ENCODE data around the gene CREB3. TPM values are rescaled to one million over a fixed set of nuclear protein-coding genes. Genes with fewer than 3 reads are reported as not detected.

CREB3 gene
- total RNA-seq, 1 experiment from 2014 or later, result 26.5 TPM

DNA sequence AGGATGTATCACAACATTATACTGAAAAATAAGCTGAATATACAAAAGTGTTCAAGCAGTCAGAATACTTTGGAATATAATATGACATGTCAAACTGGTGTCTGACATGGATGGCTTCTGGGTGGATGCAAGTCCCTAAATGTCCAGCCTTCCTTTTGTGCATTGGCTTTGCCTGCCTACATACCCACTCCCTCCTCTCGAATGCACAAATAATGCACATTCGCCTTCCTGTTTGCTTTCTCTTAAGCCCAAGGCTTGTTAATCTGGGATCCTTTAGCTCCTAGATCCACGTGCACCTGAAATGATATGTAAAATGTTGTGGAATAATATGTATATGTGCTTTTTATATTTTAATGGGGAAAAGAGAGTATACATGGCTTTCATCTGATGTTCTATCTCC lies 46.0 kb downstream of the CREB3 start:
- Mint-ChIP-seq H3K27me3 (ENCODE audit: unreplicated experiment) (no peaks in the 10 kb centered on the region), H3K4me1 (ENCODE audit: low read depth, unreplicated experiment) (peaks cover 7% of the 10 kb centered on the region), H3K9me3 (ENCODE audit: low read depth, unreplicated experiment) (no peaks in the 10 kb centered on the region), H3K4me3 (ENCODE audit: low read depth, unreplicated experiment) (no peak overlapping the region), H3K36me3 (ENCODE audit: insufficient read depth, unreplicated experiment) (peaks cover 8% of the 10 kb centered on the region), H3K27ac (ENCODE audit: unreplicated experiment) (no peak overlapping the region)
- TF ChIP-seq, protein P1, sequence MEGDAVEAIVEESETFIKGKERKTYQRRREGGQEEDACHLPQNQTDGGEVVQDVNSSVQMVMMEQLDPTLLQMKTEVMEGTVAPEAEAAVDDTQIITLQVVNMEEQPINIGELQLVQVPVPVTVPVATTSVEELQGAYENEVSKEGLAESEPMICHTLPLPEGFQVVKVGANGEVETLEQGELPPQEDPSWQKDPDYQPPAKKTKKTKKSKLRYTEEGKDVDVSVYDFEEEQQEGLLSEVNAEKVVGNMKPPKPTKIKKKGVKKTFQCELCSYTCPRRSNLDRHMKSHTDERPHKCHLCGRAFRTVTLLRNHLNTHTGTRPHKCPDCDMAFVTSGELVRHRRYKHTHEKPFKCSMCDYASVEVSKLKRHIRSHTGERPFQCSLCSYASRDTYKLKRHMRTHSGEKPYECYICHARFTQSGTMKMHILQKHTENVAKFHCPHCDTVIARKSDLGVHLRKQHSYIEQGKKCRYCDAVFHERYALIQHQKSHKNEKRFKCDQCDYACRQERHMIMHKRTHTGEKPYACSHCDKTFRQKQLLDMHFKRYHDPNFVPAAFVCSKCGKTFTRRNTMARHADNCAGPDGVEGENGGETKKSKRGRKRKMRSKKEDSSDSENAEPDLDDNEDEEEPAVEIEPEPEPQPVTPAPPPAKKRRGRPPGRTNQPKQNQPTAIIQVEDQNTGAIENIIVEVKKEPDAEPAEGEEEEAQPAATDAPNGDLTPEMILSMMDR (IDR thresholded peaks at IDR 0.05; ENCODE audit: unreplicated experiment), result no peak
- CTCF ChIA-PET, result no interaction called here
- DNase-seq, result no peak
- no TSS peak for BruUV-seq (replicated peaks)
- intact Hi-C loops (cut with micrococcal nuclease; ENCODE audit: unreplicated experiment), result no loop called here

DNA sequence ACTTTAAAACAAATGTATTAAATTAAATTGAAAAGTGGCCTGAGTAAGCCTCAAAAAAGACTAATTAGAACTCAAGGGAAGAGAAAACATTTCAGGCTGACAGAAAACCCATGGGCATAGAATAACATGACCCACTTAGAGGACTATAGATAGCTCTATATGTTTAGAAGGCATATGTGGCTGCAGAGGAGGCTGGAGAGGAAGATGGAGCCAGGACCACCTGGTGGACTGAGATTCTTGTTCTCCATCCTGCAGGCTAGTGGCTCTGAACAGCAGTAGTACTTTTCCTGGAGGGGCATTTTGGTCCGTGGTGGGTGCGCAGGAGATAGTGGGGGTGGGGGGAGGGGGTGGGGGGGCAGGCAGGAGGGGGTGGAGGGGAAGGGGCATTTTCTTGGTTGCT lies 48.6 kb downstream of the CREB3 start:
- H3K36me3 Mint-ChIP-seq (ENCODE audit: insufficient read depth, unreplicated experiment), result peaks cover 9% of the 10 kb centered on the region
- no peak overlapping the region for H3K4me3 Mint-ChIP-seq (ENCODE audit: low read depth, unreplicated experiment)
- CTCF ChIA-PET, result no interaction called here
- H3K27ac Mint-ChIP-seq (ENCODE audit: unreplicated experiment), result no peak overlapping the region
- H3K27me3 Mint-ChIP-seq (ENCODE audit: unreplicated experiment), result no peaks in the 10 kb centered on the region
- no peaks in the 10 kb centered on the region for H3K9me3 Mint-ChIP-seq (ENCODE audit: low read depth, unreplicated experiment)
- TF ChIP-seq, protein P1 (IDR thresholded peaks at IDR 0.05; ENCODE audit: unreplicated experiment), result no peak
- intact Hi-C loops (cut with micrococcal nuclease; ENCODE audit: unreplicated experiment), result no loop called here
- no peak for DNase-seq
- no peaks in the 10 kb centered on the region for H3K4me1 Mint-ChIP-seq (ENCODE audit: low read depth, unreplicated experiment)
- no TSS peak for BruUV-seq (replicated peaks)

DNA sequence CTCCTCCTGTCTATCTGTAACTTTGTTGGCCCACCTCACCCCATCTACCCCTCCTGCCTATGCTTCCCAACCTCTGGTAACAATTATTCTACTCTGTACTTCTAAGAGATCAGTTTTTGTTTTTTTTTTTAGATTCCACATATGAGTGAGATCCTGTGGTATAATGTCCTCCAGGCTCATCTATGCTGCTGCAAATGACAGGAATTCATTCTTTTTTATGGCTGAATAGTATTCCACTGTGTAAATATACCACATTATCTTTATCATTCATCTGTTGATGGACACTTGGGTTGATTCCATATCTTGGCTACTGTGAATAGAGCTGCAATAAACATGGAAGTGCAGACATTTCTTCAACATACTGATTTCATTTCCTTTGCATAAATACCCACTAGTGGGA lies 51.0 kb downstream of the CREB3 start:
- Mint-ChIP-seq H3K27me3 (ENCODE audit: unreplicated experiment) (no peaks in the 10 kb centered on the region), H3K27ac (ENCODE audit: unreplicated experiment) (no peak overlapping the region), H3K9me3 (ENCODE audit: low read depth, unreplicated experiment) (no peaks in the 10 kb centered on the region), H3K36me3 (ENCODE audit: insufficient read depth, unreplicated experiment) (peaks cover 5% of the 10 kb centered on the region), H3K4me3 (ENCODE audit: low read depth, unreplicated experiment) (no peak overlapping the region), H3K4me1 (ENCODE audit: low read depth, unreplicated experiment) (no peaks in the 10 kb centered on the region)
- TF ChIP-seq, protein P1 (IDR thresholded peaks at IDR 0.05; ENCODE audit: unreplicated experiment), result no peak
- CTCF ChIA-PET, result no interaction called here
- no TSS peak for BruUV-seq (replicated peaks)
- DNase-seq, result no peak
- intact Hi-C loops (cut with micrococcal nuclease; ENCODE audit: unreplicated experiment), result no loop called here

Small RNAs within 50 kb of the gene (microRNA-seq; reads per million reads assigned to microRNA genes)
- gene MIR6852 (not detected), gene MIR6853 (not detected)

Other genes with a start within 250 kb of the CREB3 start
- gene RUSC2, start 242.6 kb upstream of the CREB3 start, total RNA-seq (2022), result 8.6 and 10.5 TPM in 2 replicates
- gene TESK1, start 127.4 kb upstream of the CREB3 start, total RNA-seq (2022), result 20.9 and 24.6 TPM in 2 replicates
- gene CD72, start 114.3 kb upstream of the CREB3 start, total RNA-seq (2022), result 0.38 and 0.73 TPM in 2 replicates
- not detected in 2 replicates for gene SIT1, start 81.7 kb upstream of the CREB3 start, total RNA-seq (2022)
- gene RMRP, start 74.6 kb upstream of the CREB3 start, total RNA-seq (2022), result 8,471 and 11,520 TPM in 2 replicates
- gene CCDC107, start 74.4 kb upstream of the CREB3 start, total RNA-seq (2022), result 7.9 and 8.0 TPM in 2 replicates
- 14.2 and 15.4 TPM in 2 replicates for gene ARHGEF39, start 67.5 kb upstream of the CREB3 start, total RNA-seq (2022)
- gene CA9, start 58.7 kb upstream of the CREB3 start, total RNA-seq (2022), result 0.64 and 0.76 TPM in 2 replicates
- 138 and 145 TPM in 2 replicates for gene TPM2, start 42.7 kb upstream of the CREB3 start, total RNA-seq (2022)
- 91.1 and 98.7 TPM in 2 replicates for gene TLN1, start 471 bp upstream of the CREB3 start, total RNA-seq (2022)
- gene GBA2, start 16.6 kb downstream of the CREB3 start, total RNA-seq (2022), result 62.4 and 62.7 TPM in 2 replicates
- 26.6 and 31.6 TPM in 2 replicates for gene RGP1, start 16.6 kb downstream of the CREB3 start, total RNA-seq (2022)
- gene MSMP, start 21.6 kb downstream of the CREB3 start, total RNA-seq (2022), result not detected in 2 replicates
- gene NPR2, start 58.9 kb downstream of the CREB3 start, total RNA-seq (2022), result 16.8 and 19.2 TPM in 2 replicates
- 0.97 and 1.2 TPM in 2 replicates for gene SPAG8, start 79.6 kb downstream of the CREB3 start, total RNA-seq (2022)
- 33.9 and 39.7 TPM in 2 replicates for gene HINT2, start 82.4 kb downstream of the CREB3 start, total RNA-seq (2022)
- gene FAM221B, start 96.1 kb downstream of the CREB3 start, total RNA-seq (2022), result not detected in 2 replicates
- gene TMEM8B, start 96.6 kb downstream of the CREB3 start, total RNA-seq (2022), result 2.5 and 3.7 TPM in 2 replicates
- not detected in 2 replicates for gene OR13J1, start 137.7 kb downstream of the CREB3 start, total RNA-seq (2022)
- gene HRCT1, start 173.5 kb downstream of the CREB3 start, total RNA-seq (2022), result 0.69 and 0.90 TPM in 2 replicates
- gene SPAAR, start 176.8 kb downstream of the CREB3 start, total RNA-seq (2022), result not detected in 2 replicates
- not detected in 2 replicates for gene OR2S2, start 225.5 kb downstream of the CREB3 start, total RNA-seq (2022)

All from Calu3 (cell line).